Stomach (tissue), 9 donors: ENCODE data around the gene MLST8. TPM values are rescaled to one million over a fixed set of nuclear protein-coding genes. Genes with fewer than 3 reads are reported as not detected.

ENCODE experiments used
- DNase-seq, 2 donors: peaks; one replicate each; pipeline versions ENCODE4 v3.0.0 to v3.0.0-alpha.2; 2013 to 2019
- H3K27ac ChIP-seq, 5 donors: fragments of 200-600 bp in 4 of 5; sonication (generic) in 4 of 5; one replicate each; pipeline ENCODE4 v1.5.1; 2013 to 2019; ENCODE audit warnings: mild to moderate bottlenecking in 1 of 5, moderate library complexity in 1 of 5
- H3K27me3 ChIP-seq, 3 donors: fragments of 200-600 bp; sonication (generic); one replicate each; pipeline ENCODE4 v1.5.1; 2017 to 2019; ENCODE audit warnings: mixed run types in 1 of 3
- H3K36me3 ChIP-seq, 4 donors: fragments of 200-600 bp; sonication (generic); 1 replicate in 3 of 4; 2 replicates in 1 of 4; pipeline ENCODE4 v1.5.1; 2016 to 2019
- H3K4me1 ChIP-seq, 4 donors: fragments of 200-600 bp; sonication (generic); one replicate each; pipeline ENCODE4 v1.5.1; 2016 to 2019
- H3K4me3 ChIP-seq, 4 donors: fragments of 200-600 bp; sonication (generic) in 3 of 4; one replicate each; pipeline ENCODE4 v1.5.1; 2016 to 2019; ENCODE audit warnings: mild to moderate bottlenecking in 1 of 4
- H3K9me3 ChIP-seq, 4 donors: fragments of 200-600 bp; sonication (generic); one replicate each; pipeline ENCODE4 v1.5.1; 2016 to 2019
- EP300 ChIP-seq: sonication (generic); formaldehyde crosslinking; IDR thresholded peaks from one replicate; pipeline ENCODE4 v1.6.1; 2017; ENCODE audit warnings: antibody characterized with exemption
- POLR2A ChIP-seq, 4 donors: fragments of 450-650 bp; IDR thresholded peaks; one replicate each; pipeline ENCODE4 v1.6.1; 2016; ENCODE audit warnings: antibody characterized with exemption in 4 of 4, control low read depth in 2 of 4, mild to moderate bottlenecking in 1 of 4, moderate library complexity in 1 of 4
- POLR2AphosphoS5 ChIP-seq, 3 donors: sonication (generic); formaldehyde crosslinking; IDR thresholded peaks; one replicate each; pipeline ENCODE4 v1.6.1; 2016; ENCODE audit warnings: antibody characterized with exemption in 3 of 3
- WGBS, 5 donors: extraction: QIAGEN DNeasy Blood & Tissue Kit in 3 of 5; methylation state at CpG; one replicate each; pipeline versions ENCODE4 v1.1.5 to v1.1.7; 2013 to 2018; 5-methylcytosine and 5-hydroxymethylcytosine counted together
- intact Hi-C: fragments of 100-400 bp; cut with DNase I; formaldehyde crosslinking; loops from one replicate; pipeline ENCODE4 v1.15.1; 2023; ENCODE audit warnings: low total_unique reads
- polyA plus RNA-seq, 3 donors: library from polyadenylated mRNA; stranded (reverse); fragments of 200-250 nt; gene quantifications; one replicate each; pipeline ENCODE4 v1.2.3, GENCODE V29; 2013
- total RNA-seq, 5 donors: library from RNA; depleted of rRNA; stranded (reverse); fragments of >200 nt; gene quantifications; one replicate each; pipeline versions ENCODE4 v1.1.0 to v1.2.3, GENCODE V29; 2014 to 2016
- TF ChIP-seq, protein P1 (sequence below), 7 experiments: fragments of 450-650 bp in 4 of 7; fragments of 200-600 bp in 3 of 7; sonication (generic) in 3 of 7; IDR thresholded peaks; one replicate each; pipeline ENCODE4 v1.5.1; 2016 to 2019; ENCODE audit warnings: antibody characterized with exemption in 7 of 7, control low read depth in 2 of 7, mild to moderate bottlenecking in 1 of 7
- donor health status: healthy with polysubstance abuse.
- donor health status: Bipolar disorder and iron deficiency.
- donor health status: healthy.

MLST8 gene
- total and polyA plus RNA-seq, 8 donors: 7.5 to 235 (median 55.8) TPM

DNA sequence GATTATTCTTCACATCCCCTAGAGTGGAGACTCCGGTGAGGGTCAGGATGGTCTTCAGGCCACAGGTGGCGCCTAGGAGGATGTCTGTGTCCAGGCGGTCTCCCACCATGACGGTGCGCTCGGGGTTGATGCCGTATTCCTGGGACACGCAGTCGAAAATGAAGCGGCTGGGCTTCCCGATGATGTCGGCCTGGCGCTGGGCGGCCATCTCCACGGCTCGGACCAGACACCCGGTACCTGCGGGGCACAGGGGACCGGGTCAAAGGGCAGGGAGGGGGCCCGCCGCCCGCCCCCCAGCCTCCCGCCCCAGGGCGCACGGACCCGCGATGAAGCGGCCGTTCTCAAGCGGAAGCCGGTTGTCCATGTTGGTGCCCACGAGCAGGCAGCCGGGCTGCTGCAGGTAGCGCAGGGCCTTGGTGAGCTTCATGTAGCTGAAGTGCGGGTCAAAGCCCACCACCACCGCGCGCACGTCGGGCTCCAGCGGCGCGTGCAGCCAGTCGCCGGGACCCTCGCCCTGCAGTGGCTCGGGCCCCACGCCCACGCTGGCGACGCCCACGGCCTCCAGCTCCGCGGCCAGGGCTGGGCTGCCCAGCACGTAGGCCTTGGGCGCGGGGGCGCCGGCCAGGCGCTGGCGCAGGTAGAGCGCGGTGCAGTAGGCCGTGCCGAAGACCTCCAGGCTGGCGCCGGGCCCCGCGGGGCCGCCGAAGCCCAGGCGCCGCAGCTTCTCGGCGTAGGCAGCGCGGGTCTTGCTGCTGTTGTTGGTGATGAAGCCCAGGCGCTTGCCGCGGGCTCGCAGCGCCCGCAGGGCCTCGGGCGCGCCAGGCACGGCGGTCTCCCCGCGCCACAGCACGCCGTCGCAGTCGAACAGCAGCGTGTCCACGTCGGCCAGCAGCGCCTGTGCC, 8.8 kb downstream of the MLST8 start:
- no peaks in the 10 kb centered on the region for H3K27me3 ChIP-seq
- peak overlapping the region; percentile 80 to 93 (median 88) for H3K27ac ChIP-seq
- peak overlapping the region; percentile 77 to 99 (median 84) for H3K4me3 ChIP-seq
- H3K36me3 ChIP-seq: peaks cover 7 to 27% (median 14%) of the 10 kb centered on the region in 4 donors
- peaks cover 26 to 40% (median 33%) of the 10 kb centered on the region in 4 donors for H3K4me1 ChIP-seq
- intact Hi-C loops: no loop called here
- TF ChIP-seq, protein P1, sequence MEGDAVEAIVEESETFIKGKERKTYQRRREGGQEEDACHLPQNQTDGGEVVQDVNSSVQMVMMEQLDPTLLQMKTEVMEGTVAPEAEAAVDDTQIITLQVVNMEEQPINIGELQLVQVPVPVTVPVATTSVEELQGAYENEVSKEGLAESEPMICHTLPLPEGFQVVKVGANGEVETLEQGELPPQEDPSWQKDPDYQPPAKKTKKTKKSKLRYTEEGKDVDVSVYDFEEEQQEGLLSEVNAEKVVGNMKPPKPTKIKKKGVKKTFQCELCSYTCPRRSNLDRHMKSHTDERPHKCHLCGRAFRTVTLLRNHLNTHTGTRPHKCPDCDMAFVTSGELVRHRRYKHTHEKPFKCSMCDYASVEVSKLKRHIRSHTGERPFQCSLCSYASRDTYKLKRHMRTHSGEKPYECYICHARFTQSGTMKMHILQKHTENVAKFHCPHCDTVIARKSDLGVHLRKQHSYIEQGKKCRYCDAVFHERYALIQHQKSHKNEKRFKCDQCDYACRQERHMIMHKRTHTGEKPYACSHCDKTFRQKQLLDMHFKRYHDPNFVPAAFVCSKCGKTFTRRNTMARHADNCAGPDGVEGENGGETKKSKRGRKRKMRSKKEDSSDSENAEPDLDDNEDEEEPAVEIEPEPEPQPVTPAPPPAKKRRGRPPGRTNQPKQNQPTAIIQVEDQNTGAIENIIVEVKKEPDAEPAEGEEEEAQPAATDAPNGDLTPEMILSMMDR (IDR thresholded peaks at IDR 0.05): no peak
- TF ChIP-seq POLR2A (IDR thresholded peaks at IDR 0.05) (no peak), EP300 (no peak), POLR2AphosphoS5 (IDR thresholded peaks at IDR 0.05) (no peak)
- H3K9me3 ChIP-seq: no peaks in the 10 kb centered on the region
- WGBS, 5 donors: 0 to 3% (median 1%) methylated on average over 32 to 98 of the region's 98 CpGs
- no peak for DNase-seq

DNA sequence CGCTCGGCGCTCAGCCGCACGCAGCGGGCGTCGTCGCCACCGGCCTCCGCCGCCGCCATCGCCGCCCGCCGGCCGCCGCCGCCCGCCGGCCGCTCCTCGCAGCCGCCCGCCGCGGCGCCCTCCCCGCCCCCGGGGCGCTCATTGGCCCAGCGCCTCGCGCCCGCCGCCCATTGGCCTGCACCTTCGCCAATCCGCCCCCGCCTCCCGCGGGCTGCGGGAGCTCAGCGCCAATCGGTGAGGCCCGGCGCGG, 9.4 kb downstream of the MLST8 start, which contains the start of gene PGP:
TSS of gene PGP (minus strand) at position 122 of the 250 bp plus-strand sequence. CDS start at position 59, 63 bp downstream.
- Histone ChIP-seq H3K27me3 (no peaks in the 10 kb centered on the region), H3K27ac (peak within 1 kb of the TSS; percentile 87 to 98 (median 93)), H3K9me3 (no peaks in the 10 kb centered on the region), H3K36me3 (peaks cover 1 to 21% (median 9%) of the 10 kb centered on the region in 4 donors), H3K4me1 (peaks cover 26 to 40% (median 33%) of the 10 kb centered on the region in 4 donors), H3K4me3 (peak within 1 kb of the TSS; percentile 77 to 99 (median 84))
- intact Hi-C loops: no loop called here
- TF ChIP-seq POLR2AphosphoS5 (IDR thresholded peaks at IDR 0.05) (no peak), POLR2A (IDR thresholded peaks at IDR 0.05) (no peak), EP300 (no peak)
- TF ChIP-seq, protein P1 (IDR thresholded peaks at IDR 0.05): no peak
- 0 to 1% (median 0%) methylated on average over 4 to 48 of the region's 48 CpGs for WGBS, 5 donors
- no peak for DNase-seq

DNA sequence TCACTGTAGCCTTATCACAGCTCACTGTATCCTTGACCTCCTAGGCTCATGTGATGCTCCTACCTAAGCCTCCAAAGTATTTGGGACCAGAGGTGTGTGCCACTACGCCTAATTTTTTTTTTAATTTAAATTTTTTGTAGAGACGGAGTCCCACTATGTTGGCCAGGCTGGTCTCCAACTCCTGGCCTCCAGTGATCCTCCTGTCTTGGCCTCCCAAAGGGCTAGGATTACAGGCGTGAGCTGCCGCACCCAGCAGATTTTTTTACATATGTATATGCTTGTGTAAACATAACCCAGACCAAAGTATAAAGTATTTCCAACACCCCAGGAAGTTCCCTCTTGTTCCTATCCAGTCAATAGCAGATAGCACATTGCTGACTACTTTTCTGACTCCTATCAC, 11.1 kb downstream of the MLST8 start:
- no peak for TF ChIP-seq EP300
- no peak for TF ChIP-seq POLR2A (IDR thresholded peaks at IDR 0.05)
- TF ChIP-seq, protein P1 (IDR thresholded peaks at IDR 0.05): no peak
- no peak for TF ChIP-seq POLR2AphosphoS5 (IDR thresholded peaks at IDR 0.05)
- H3K27ac ChIP-seq: peak overlapping the region in 1 of 5 donors; percentile 91
- peaks cover 26 to 39% (median 32%) of the 10 kb centered on the region in 4 donors for H3K4me1 ChIP-seq

DNA sequence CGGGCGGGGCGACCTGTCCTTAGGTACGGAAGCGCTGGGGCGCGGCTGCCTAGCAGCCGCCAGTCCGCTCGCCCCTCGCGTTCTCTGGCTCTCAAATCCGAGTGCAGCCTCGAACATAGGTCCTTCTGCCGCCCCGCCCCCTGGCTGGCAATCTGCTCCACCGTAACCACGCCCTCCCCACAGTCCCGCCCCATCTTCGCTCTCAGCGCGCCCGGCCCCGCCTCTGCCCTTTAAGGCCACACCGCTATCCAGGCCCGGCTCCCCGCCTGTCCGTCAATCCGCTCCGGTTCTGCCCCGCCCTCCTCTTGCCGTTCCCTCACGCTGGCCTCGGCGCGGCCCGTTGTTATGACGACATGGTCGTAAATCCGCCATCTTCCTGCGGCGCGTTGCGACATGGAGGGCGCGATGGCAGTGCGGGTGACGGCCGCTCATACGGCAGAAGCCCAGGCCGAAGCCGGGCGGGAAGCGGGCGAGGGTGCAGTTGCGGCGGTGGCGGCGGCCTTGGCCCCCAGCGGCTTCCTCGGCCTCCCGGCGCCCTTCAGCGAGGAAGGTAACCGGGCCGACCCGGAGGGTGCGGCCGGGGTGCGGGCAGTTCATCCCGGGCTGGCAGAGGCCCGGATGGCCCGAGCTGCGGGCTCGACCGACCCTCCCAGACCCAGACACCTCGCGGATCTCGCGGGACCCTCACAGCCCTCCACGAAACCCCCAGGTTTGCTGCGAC, 18.1 kb downstream of the MLST8 start, which contains the start of gene E4F1:
TSS of gene E4F1 (plus strand) at position 371 of the 721 bp plus-strand sequence. CDS start at position 394, 23 bp downstream.
- Histone ChIP-seq H3K36me3 (peaks cover 5 to 21% (median 15%) of the 10 kb centered on the region in 4 donors), H3K9me3 (no peaks in the 10 kb centered on the region), H3K4me1 (peaks cover 26 to 44% (median 37%) of the 10 kb centered on the region in 4 donors), H3K27me3 (no peaks in the 10 kb centered on the region), H3K27ac (peak within 1 kb of the TSS; percentile 83 to 93 (median 90)), H3K4me3 (peak within 1 kb of the TSS; percentile 80 to 99 (median 96))
- intact Hi-C loops: no loop called here
- TF ChIP-seq EP300: no peak
- TF ChIP-seq, protein P1 (IDR thresholded peaks at IDR 0.05): peak in 2 of 7 experiments; percentile 38 to 40
- TF ChIP-seq POLR2AphosphoS5 (IDR thresholded peaks at IDR 0.05): peak; percentile 96 to 99 (median 97)
- peak in 2 of 4 donors; percentile 43 to 85 for TF ChIP-seq POLR2A (IDR thresholded peaks at IDR 0.05)
- 0 to 1% (median 0%) methylated on average over 45 to 82 of the region's 82 CpGs for WGBS, 5 donors
- peak; percentile 100 for DNase-seq

More for the DNA sequence above, 11.1 kb downstream of the MLST8 start:
- no peaks in the 10 kb centered on the region for H3K9me3 ChIP-seq
- H3K36me3 ChIP-seq: peaks cover 0 to 11% (median 0%) of the 10 kb centered on the region in 4 donors
- no peak for DNase-seq
- intact Hi-C loops: no loop called here
- H3K4me3 ChIP-seq: no peak overlapping the region
- no peaks in the 10 kb centered on the region for H3K27me3 ChIP-seq
- WGBS, 5 donors: 81 to 98% (median 83%) methylated on average over 4 of the region's 4 CpGs
